COR-L47 (cell line): ENCODE measurements around the gene DICER1.

ENCODE experiments used
- DNase-seq: peaks from one replicate; lab custom pipeline; 2025; lab: John Stamatoyannopoulos, UW

Gene DICER1

GRCh38 chr14:95039259-95039992, 117.9 kb downstream of the DICER1 start:
- DNase-seq, result no peak

- DNase-seq, result no peak
These were observed 118.6 kb downstream of the DICER1 start for GRCh38 chr14:95038521-95039250.

- DNase-seq, result no peak
These were observed 120.1 kb downstream of the DICER1 start for GRCh38 chr14:95037273-95037672.
